HFF-Myc (cell line): ENCODE measurements around the gene HGS.

ENCODE experiments used
- DNase-seq: peaks from one replicate; pipeline ENCODE4 v3.0.0-alpha.2; 2011; ENCODE audit warnings: low read depth; ENCODE audit errors: extremely low read depth
- H3K4me3 ChIP-seq: replicated peaks from 2 replicates; pipeline ENCODE4 v1.5.1; 2011; ENCODE audit warnings: low read depth, mild to moderate bottlenecking, control low read depth, low read length
- TF ChIP-seq, protein P1 (sequence below): IDR thresholded peaks from 2 replicates; pipeline ENCODE4 v1.5.1; 2012; ENCODE audit warnings: mild to moderate bottlenecking, low read depth, low read length, control low read depth; ENCODE audit errors: missing control alignments

The HGS gene

DNA sequence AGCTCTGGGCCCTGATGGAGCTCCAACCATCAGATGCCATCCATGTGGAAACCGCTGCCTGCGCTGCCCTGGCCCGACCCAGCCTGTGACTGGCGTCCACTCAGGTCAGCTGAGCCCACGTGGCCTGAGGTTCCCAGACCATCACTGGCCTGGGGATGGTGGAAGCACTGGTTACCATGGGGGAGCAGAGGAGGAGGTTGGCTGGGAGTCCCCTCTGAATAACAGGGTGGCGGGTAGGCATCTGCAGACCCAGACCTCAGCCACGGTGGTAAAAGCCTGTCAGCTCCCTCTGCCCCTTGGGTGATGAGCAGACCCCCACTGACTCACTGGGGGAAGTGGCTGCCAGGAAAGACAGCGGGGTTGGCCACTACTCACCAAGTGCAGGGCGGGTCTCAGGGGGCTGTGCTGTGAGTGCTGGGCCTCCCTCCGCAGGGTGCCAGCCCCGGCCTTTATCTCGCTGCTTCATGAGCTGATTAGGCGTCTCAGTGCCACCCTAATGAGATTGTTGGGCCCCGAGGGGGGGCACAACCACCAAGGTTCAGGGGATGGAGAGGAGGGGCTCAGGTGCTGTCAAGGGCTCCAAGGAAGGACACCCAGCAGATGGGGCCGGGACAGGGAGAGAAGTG lies 27.6 kb upstream of the HGS start, which contains the start of gene PDE6G:
TSS of gene PDE6G (minus strand) at position 425 of the 626 bp plus-strand sequence. CDS start 3,237 bp downstream, outside the sequence.
- TF ChIP-seq, protein P1, sequence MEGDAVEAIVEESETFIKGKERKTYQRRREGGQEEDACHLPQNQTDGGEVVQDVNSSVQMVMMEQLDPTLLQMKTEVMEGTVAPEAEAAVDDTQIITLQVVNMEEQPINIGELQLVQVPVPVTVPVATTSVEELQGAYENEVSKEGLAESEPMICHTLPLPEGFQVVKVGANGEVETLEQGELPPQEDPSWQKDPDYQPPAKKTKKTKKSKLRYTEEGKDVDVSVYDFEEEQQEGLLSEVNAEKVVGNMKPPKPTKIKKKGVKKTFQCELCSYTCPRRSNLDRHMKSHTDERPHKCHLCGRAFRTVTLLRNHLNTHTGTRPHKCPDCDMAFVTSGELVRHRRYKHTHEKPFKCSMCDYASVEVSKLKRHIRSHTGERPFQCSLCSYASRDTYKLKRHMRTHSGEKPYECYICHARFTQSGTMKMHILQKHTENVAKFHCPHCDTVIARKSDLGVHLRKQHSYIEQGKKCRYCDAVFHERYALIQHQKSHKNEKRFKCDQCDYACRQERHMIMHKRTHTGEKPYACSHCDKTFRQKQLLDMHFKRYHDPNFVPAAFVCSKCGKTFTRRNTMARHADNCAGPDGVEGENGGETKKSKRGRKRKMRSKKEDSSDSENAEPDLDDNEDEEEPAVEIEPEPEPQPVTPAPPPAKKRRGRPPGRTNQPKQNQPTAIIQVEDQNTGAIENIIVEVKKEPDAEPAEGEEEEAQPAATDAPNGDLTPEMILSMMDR = no peak
- no peak within 1 kb of the TSS for H3K4me3 ChIP-seq

DNA sequence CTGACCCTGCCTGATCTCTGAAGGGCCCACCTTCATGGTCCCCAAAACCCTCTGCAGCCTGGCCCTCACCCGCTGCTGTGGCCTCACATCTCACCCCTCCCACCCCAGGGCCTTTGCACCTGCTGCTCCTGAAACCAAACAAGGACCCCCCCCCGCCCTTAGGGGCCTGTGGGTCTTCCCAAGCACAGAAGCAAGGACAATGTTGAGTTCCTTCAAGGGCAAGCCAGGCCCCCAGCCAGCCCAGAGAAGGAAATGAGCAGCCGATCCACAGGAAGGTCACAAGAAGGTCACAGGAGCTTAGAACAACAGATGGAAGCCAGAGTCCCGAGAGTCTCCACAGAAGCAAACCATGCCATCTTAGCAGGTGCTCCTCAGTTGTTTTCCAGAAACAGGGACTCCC lies 27.0 kb upstream of the HGS start:
- H3K4me3 ChIP-seq = no peak overlapping the region
- TF ChIP-seq, protein P1 = no peak
- no peak for DNase-seq

More for the DNA sequence above, 27.6 kb upstream of the HGS start, which contains the start of gene PDE6G:
- no peak for DNase-seq

DNA sequence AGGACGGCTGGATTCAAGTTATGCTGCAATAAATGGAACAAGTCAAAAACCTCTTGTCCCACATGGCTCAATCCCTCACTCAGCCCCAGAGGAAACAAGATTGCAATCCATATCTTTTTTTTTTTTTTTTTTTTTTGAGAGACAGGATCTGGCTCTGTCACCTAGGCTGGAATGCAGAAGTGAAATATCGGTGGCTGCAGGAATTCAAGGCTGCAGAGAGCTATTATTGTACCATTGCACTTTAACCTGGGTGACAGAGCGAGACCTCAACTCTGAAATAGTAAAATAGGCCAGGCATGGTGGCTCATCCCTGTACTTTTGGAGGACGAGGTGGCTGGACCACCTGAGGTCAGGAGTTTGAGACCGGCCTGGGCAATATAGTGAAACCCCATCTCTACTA lies 24.8 kb upstream of the HGS start:
- no peak overlapping the region for H3K4me3 ChIP-seq
- TF ChIP-seq, protein P1 = no peak
- DNase-seq = no peak

DNA sequence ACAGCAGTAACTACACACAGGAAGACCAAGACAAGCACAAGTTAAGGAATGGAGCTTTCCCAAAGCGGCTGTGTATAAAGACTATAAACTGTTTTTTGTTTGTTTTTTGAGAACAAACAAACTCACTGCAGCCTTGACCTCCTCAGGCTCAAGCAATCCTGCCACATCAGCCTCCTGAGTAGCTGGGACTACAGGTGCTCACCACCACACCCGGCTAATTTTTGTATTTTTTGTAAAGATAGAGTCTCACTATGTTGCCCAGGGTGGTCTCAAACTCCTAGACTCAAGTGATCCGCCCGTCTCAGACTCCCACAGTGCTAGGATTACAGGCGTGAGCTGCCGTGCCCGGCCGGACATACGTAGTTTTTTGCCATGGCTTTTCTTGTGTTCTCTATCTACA lies 23.4 kb upstream of the HGS start:
- no peak for DNase-seq
- TF ChIP-seq, protein P1 = no peak
- no peak overlapping the region for H3K4me3 ChIP-seq

DNA sequence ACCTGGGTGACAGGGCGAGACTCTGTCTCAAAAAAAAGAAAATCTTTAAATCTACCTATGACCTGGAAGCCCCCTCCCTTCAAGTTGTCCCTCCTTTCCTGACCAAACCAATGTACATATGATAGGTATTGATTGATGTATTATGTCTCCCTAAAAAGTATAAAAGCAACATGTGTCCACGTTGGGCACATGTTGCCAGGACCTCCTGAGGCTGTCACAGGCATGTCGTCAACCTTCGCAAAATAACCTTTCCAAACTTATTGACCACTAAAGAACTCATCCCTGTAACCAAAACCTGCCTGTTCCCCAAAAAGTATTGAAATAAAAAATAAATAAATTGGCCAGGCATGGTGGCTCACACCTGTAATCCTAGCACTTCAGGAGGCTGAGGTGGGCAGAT lies 21.8 kb upstream of the HGS start:
- DNase-seq = no peak
- no peak overlapping the region for H3K4me3 ChIP-seq
- TF ChIP-seq, protein P1 = no peak

DNA sequence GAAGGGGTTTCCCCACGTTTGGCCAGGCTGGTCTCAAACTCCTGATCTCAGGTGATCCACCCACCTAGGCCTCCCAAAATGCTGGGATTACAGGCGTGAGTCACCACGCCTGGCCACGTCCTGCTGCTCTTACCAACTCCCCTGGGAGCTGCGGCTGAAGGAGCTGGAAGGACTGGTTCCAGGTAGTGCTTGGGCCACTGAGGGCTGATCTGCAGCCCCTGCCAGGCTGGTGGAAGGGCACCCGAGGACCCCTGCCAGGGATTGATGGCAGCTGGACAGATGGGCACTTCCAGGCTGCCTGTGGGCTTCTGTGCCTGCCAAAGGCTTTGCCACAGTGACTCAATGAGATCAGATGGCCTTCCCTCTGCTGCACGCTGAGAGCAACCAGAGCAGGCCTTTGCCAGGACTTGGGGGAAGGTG lies 19.8 kb upstream of the HGS start:
- TF ChIP-seq, protein P1 = no peak
- H3K4me3 ChIP-seq = no peak overlapping the region
- DNase-seq = no peak
